HG03469 (cell line): ENCODE results near the gene TIAM2.
"Not testable (repeated sequence)": the region's sequence is repeated elsewhere in the genome, so short reads cannot be mapped to it uniquely, and the experiment has no call there.

ENCODE experiments used
- ATAC-seq: cut with Tn5 transposase; IDR thresholded peaks from one replicate; pipeline ENCODE4 v1.9.1; 2021; ENCODE audit warnings: mild to moderate bottlenecking, moderate library complexity, moderate number of reproducible peaks; ENCODE audit not compliant: unreplicated experiment

The TIAM2 gene

GRCh38 chr6:154995254-154996015 lies at the start of gene TIAM2:
Gene TIAM2, plus strand, starts transcription at chr6:154995315. Its CDS starts 133,909 bp downstream, at chr6:155129224.
- ATAC-seq, result no peak

- no peak for ATAC-seq
Measured at GRCh38 chr6:154950979-154951344, 44.2 kb upstream of the TIAM2 start.

GRCh38 chr6:154951345-154952200 lies 43.5 kb upstream of the TIAM2 start:
- peak; percentile 70 for ATAC-seq

- no peak for ATAC-seq
Measured at GRCh38 chr6:154953644-154954043, 41.5 kb upstream of the TIAM2 start.

- no peak for ATAC-seq
Measured at GRCh38 chr6:154954347-154954746, 40.8 kb upstream of the TIAM2 start.

GRCh38 chr6:154956771-154957522 lies 38.2 kb upstream of the TIAM2 start:
- no peak for ATAC-seq

- no peak for ATAC-seq
Measured at GRCh38 chr6:154958469-154958868, 36.6 kb upstream of the TIAM2 start.

- no peak for ATAC-seq
Measured at GRCh38 chr6:154960299-154960843, 34.7 kb upstream of the TIAM2 start.

GRCh38 chr6:154960854-154961530 lies 34.1 kb upstream of the TIAM2 start:
- ATAC-seq, result no peak

GRCh38 chr6:154962753-154963152 lies 32.4 kb upstream of the TIAM2 start:
- ATAC-seq, result no peak

- ATAC-seq, result not testable (repeated sequence)
Measured at GRCh38 chr6:154966065-154966770, 28.9 kb upstream of the TIAM2 start.

GRCh38 chr6:154969796-154970195 lies 25.3 kb upstream of the TIAM2 start:
- no peak for ATAC-seq

- no peak for ATAC-seq
Measured at GRCh38 chr6:154974485-154975149, 20.5 kb upstream of the TIAM2 start.

GRCh38 chr6:154977588-154977987 lies 17.5 kb upstream of the TIAM2 start:
- no peak for ATAC-seq

GRCh38 chr6:154980273-154981078 lies 14.6 kb upstream of the TIAM2 start:
- no peak for ATAC-seq

- peak; percentile 91 for ATAC-seq
Measured at GRCh38 chr6:154981079-154981870, 13.8 kb upstream of the TIAM2 start.

- ATAC-seq, result no peak
Measured at GRCh38 chr6:154984146-154984545, 11.0 kb upstream of the TIAM2 start.

- ATAC-seq, result no peak
Measured at GRCh38 chr6:154986787-154987235, 8.3 kb upstream of the TIAM2 start.
